CD4-positive, alpha-beta T cell treated with Interleukin-2 at 100 ng/mL for 4 hours (primary cell): ENCODE data around the gene GUCY1A1.
"Not testable (repeated sequence)": the region's sequence is repeated elsewhere in the genome, so short reads cannot be mapped to it uniquely, and the experiment has no call there.

Source experiments
- DNase-seq: peaks from one replicate; pipeline ENCODE4 v3.0.0-alpha.2; 2020; ENCODE audit warnings: low spot score

GUCY1A1 gene

GRCh38 chr4:155666344-155667221 lies at the start of gene GUCY1A1:
TSS of gene GUCY1A1 (plus strand) at chr4:155666848. CDS start at chr4:155696868, 30,020 bp downstream.
- DNase-seq, result no peak

GRCh38 chr4:155617296-155617695 lies 49.4 kb upstream of the GUCY1A1 start:
- no peak for DNase-seq

GRCh38 chr4:155618183-155618838 lies 48.3 kb upstream of the GUCY1A1 start:
- DNase-seq, result no peak

- DNase-seq, result no peak
Measured at GRCh38 chr4:155620637-155621036, 46.0 kb upstream of the GUCY1A1 start.

GRCh38 chr4:155624478-155624877 lies 42.2 kb upstream of the GUCY1A1 start:
- no peak for DNase-seq

- DNase-seq, result no peak
Measured at GRCh38 chr4:155626561-155626960, 40.1 kb upstream of the GUCY1A1 start.

- no peak for DNase-seq
Measured at GRCh38 chr4:155629183-155629825, 37.3 kb upstream of the GUCY1A1 start.

- DNase-seq, result no peak
Measured at GRCh38 chr4:155629956-155630355, 36.7 kb upstream of the GUCY1A1 start.

- DNase-seq, result no peak
Measured at GRCh38 chr4:155632310-155632840, 34.3 kb upstream of the GUCY1A1 start.

- DNase-seq, result no peak
Measured at GRCh38 chr4:155638195-155638965, 28.3 kb upstream of the GUCY1A1 start.

- DNase-seq, result peak; percentile 1
Measured at GRCh38 chr4:155639704-155640523, 26.7 kb upstream of the GUCY1A1 start.

GRCh38 chr4:155640751-155641150 lies 25.9 kb upstream of the GUCY1A1 start:
- no peak for DNase-seq

- DNase-seq, result no peak
Measured at GRCh38 chr4:155643087-155643486, 23.6 kb upstream of the GUCY1A1 start.

- no peak for DNase-seq
Measured at GRCh38 chr4:155646001-155646400, 20.6 kb upstream of the GUCY1A1 start.

GRCh38 chr4:155650785-155651184 lies 15.9 kb upstream of the GUCY1A1 start:
- DNase-seq, result not testable (repeated sequence)

- no peak for DNase-seq
Measured at GRCh38 chr4:155653052-155653451, 13.6 kb upstream of the GUCY1A1 start.

GRCh38 chr4:155656025-155656424 lies 10.6 kb upstream of the GUCY1A1 start:
- DNase-seq, result no peak

GRCh38 chr4:155657169-155657568 lies 9.5 kb upstream of the GUCY1A1 start:
- no peak for DNase-seq

GRCh38 chr4:155657985-155658680 lies 8.5 kb upstream of the GUCY1A1 start:
- no peak for DNase-seq

GRCh38 chr4:155658681-155659064 lies 8.0 kb upstream of the GUCY1A1 start:
- no peak for DNase-seq
